MM.1S (cell line): ENCODE data around the gene TMSB4X.

ENCODE experiments used
- DNase-seq: peaks from one replicate; pipeline ENCODE4 v3.0.0-alpha.2; 2015
- H2AFZ ChIP-seq: fragments of 300-600 bp; sonication (generic); 2 replicates; pipeline ENCODE4 v1.6.0; 2016; ENCODE audit warnings: antibody characterized with exemption, low read length
- H3F3A ChIP-seq: fragments of 300-600 bp; sonication (generic); 2 replicates; pipeline ENCODE4 v1.6.1; 2016; ENCODE audit warnings: mild to moderate bottlenecking, antibody characterized with exemption, low read length, moderate library complexity, mixed read lengths; ENCODE audit not compliant: insufficient read depth
- H3K27ac ChIP-seq: fragments of 300-600 bp; sonication (generic); 2 replicates; pipeline ENCODE4 v1.5.1; 2016; ENCODE audit warnings: mild to moderate bottlenecking, low read length
- H3K27me3 ChIP-seq: fragments of 300-600 bp; sonication (generic); replicated peaks from 2 replicates; pipeline ENCODE4 v1.6.0; 2016; ENCODE audit warnings: low read length; ENCODE audit not compliant: insufficient read depth
- H3K36me3 ChIP-seq: fragments of 300-600 bp; sonication (generic); replicated peaks from 2 replicates; pipeline ENCODE4 v1.6.1; 2016; ENCODE audit warnings: mild to moderate bottlenecking, low read length, mixed read lengths; ENCODE audit not compliant: insufficient read depth
- H3K4me1 ChIP-seq: fragments of 300-600 bp; sonication (generic); 2 replicates; pipeline ENCODE4 v1.6.1; 2016; ENCODE audit warnings: low read length, mixed read lengths
- H3K4me2 ChIP-seq: fragments of 300-600 bp; sonication (generic); 2 replicates; pipeline ENCODE4 v1.6.0; 2016; ENCODE audit warnings: low read depth, low read length
- H3K4me3 ChIP-seq: fragments of 300-600 bp; sonication (generic); 2 replicates; pipeline ENCODE4 v1.5.1; 2016; ENCODE audit warnings: low read length, mixed read lengths
- H3K79me2 ChIP-seq: fragments of 300-600 bp; sonication (generic); 2 replicates; pipeline ENCODE4 v1.6.1; 2016; ENCODE audit warnings: mixed run types, low read length, mixed read lengths
- H3K9ac ChIP-seq: fragments of 300-600 bp; sonication (generic); 2 replicates; pipeline ENCODE4 v1.6.1; 2016; ENCODE audit warnings: low read length, mixed read lengths
- H3K9me2 ChIP-seq: fragments of 300-600 bp; sonication (generic); replicated peaks from 2 replicates; pipeline ENCODE4 v1.6.1; 2016; ENCODE audit warnings: mild to moderate bottlenecking, low read length, mixed read lengths; ENCODE audit not compliant: insufficient read depth
- H3K9me3 ChIP-seq: fragments of 300-600 bp; sonication (generic); replicated peaks from 2 replicates; pipeline ENCODE4 v1.6.1; 2016; ENCODE audit warnings: mild to moderate bottlenecking, low read length, mixed read lengths; ENCODE audit not compliant: insufficient read depth
- H4K20me1 ChIP-seq: fragments of 300-600 bp; sonication (generic); 2 replicates; pipeline ENCODE4 v1.6.1; 2016; ENCODE audit warnings: mild to moderate bottlenecking, low read length, moderate library complexity, mixed read lengths; ENCODE audit not compliant: insufficient read depth
- EZH2 ChIP-seq: fragments of 300-600 bp; sonication (generic); optimal IDR thresholded peaks from 2 replicates; pipeline ENCODE3; 2017; ENCODE audit warnings: low read depth, mild to moderate bottlenecking, antibody characterized with exemption, low read length, mixed read lengths
- EZH2phosphoT487 ChIP-seq: fragments of 300-600 bp; sonication (generic); IDR thresholded peaks from 2 replicates; pipeline ENCODE4 v1.6.1; 2018; ENCODE audit warnings: antibody characterized with exemption, low read length
- TF ChIP-seq, protein P1 (sequence below): fragments of 300-600 bp; sonication (generic); IDR thresholded peaks from 2 replicates; pipeline ENCODE4 v1.5.1; 2016; ENCODE audit warnings: antibody characterized with exemption, low read length, mixed read lengths

Gene TMSB4X

DNA sequence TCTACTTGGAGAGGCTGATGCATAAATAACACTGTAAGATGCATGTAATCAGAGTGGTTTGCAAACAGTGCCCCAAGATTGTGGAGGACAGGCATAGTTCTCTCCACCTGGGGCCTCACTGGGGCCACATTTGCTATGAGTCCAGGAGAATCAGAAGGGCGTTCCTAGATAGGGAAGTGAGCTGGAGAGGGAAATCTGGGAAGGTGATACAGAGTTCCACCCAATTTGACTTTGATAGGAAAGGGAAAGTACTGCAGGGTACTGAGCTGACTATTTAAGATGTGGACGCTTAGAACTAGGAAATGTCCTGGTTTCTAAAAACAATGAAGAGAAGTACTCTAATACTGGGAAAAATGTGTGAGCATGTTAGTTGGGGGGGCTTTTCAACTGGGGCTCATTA lies 35.6 kb downstream of the TMSB4X start:
- TF ChIP-seq, protein P1, sequence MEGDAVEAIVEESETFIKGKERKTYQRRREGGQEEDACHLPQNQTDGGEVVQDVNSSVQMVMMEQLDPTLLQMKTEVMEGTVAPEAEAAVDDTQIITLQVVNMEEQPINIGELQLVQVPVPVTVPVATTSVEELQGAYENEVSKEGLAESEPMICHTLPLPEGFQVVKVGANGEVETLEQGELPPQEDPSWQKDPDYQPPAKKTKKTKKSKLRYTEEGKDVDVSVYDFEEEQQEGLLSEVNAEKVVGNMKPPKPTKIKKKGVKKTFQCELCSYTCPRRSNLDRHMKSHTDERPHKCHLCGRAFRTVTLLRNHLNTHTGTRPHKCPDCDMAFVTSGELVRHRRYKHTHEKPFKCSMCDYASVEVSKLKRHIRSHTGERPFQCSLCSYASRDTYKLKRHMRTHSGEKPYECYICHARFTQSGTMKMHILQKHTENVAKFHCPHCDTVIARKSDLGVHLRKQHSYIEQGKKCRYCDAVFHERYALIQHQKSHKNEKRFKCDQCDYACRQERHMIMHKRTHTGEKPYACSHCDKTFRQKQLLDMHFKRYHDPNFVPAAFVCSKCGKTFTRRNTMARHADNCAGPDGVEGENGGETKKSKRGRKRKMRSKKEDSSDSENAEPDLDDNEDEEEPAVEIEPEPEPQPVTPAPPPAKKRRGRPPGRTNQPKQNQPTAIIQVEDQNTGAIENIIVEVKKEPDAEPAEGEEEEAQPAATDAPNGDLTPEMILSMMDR: no peak
- TF ChIP-seq EZH2phosphoT487 (no peak), EZH2 (no peak)
- Histone ChIP-seq H3K79me2 (no peaks in the 10 kb centered on the region), H2AFZ (no peak overlapping the region), H3K9me2 (no peaks in the 10 kb centered on the region), H3K9me3 (no peaks in the 10 kb centered on the region), H3K4me3 (no peak overlapping the region), H3K4me2 (no peak overlapping the region), H4K20me1 (no peaks in the 10 kb centered on the region), H3F3A (peaks cover 11% of the 10 kb centered on the region; the same call in 1 of the 2 replicates), H3K4me1 (peaks cover 30% of the 10 kb centered on the region), H3K36me3 (no peaks in the 10 kb centered on the region), H3K27ac (no peak overlapping the region), H3K9ac (no peak overlapping the region), H3K27me3 (no peaks in the 10 kb centered on the region)
- no peak for DNase-seq

GRCh38 chrX:13013363-13014110 lies 38.6 kb downstream of the TMSB4X start:
- no peak for DNase-seq
- Histone ChIP-seq H3K9ac (no peak overlapping the region), H3K4me1 (peaks cover 2% of the 10 kb centered on the region), H4K20me1 (no peaks in the 10 kb centered on the region), H3K9me3 (no peaks in the 10 kb centered on the region), H3K36me3 (no peaks in the 10 kb centered on the region), H3K27ac (no peak overlapping the region), H3F3A (no peaks in the 10 kb centered on the region), H3K27me3 (no peaks in the 10 kb centered on the region), H3K79me2 (no peaks in the 10 kb centered on the region), H3K4me2 (no peak overlapping the region), H2AFZ (no peak overlapping the region), H3K4me3 (no peak overlapping the region), H3K9me2 (no peaks in the 10 kb centered on the region)
- TF ChIP-seq, protein P1: no peak
- no peak for TF ChIP-seq EZH2
- TF ChIP-seq EZH2phosphoT487: no peak

- H3K79me2 ChIP-seq: no peaks in the 10 kb centered on the region
- no peaks in the 10 kb centered on the region for H3K9me3 ChIP-seq
- H4K20me1 ChIP-seq: no peaks in the 10 kb centered on the region
- no peaks in the 10 kb centered on the region for H3K9me2 ChIP-seq
- H3K27me3 ChIP-seq: no peaks in the 10 kb centered on the region
- H3K36me3 ChIP-seq: no peaks in the 10 kb centered on the region
- no peak overlapping the region for H2AFZ ChIP-seq
- no peak overlapping the region for H3K9ac ChIP-seq
- H3K27ac ChIP-seq: no peak overlapping the region
- no peaks in the 10 kb centered on the region for H3K4me1 ChIP-seq
- TF ChIP-seq EZH2phosphoT487 (no peak), EZH2 (no peak)
- TF ChIP-seq, protein P1: no peak
- DNase-seq: no peak
- H3K4me2 ChIP-seq: no peak overlapping the region
- H3F3A ChIP-seq: no peaks in the 10 kb centered on the region
- H3K4me3 ChIP-seq: no peak overlapping the region
Measured at GRCh38 chrX:13014111-13015096, 39.5 kb downstream of the TMSB4X start.
